Measurements from ENCODE around the gene IGF1R.
"Not testable (repeated sequence)": the region's sequence is repeated elsewhere in the genome, so short reads cannot be mapped to it uniquely, and the experiment has no call there.

IGF1R gene

GRCh38 chr15:98953000-98953787 is 304.9 kb downstream of the IGF1R start:
- DNase-seq: no peak

- DNase-seq: no peak
Observed at GRCh38 chr15:98953968-98954367, 305.6 kb downstream of the IGF1R start.

DNA sequence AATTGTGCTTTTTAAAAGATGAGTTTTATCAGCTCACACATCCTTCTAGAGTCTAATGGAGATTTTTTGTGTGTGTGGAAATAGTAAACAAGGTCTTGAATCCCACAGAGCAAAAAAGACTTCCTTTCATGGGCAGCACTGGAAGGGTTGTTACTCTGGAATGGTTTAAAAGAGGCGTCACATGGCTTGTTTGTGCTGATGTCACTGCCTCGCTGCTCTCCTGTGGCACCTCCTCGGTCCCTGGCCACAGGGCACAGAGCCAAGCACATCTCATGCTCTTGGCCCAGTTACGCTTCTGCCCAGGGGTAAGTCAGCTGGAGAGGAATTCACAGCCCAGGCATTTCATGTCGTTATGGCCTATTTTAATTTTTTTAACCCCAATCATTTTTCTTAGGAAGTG is 306.1 kb downstream of the IGF1R start:
- DNase-seq: no peak

- no peak for DNase-seq
Observed at GRCh38 chr15:98955331-98955730, 307.0 kb downstream of the IGF1R start.

- DNase-seq: no peak
Observed at GRCh38 chr15:98955961-98956723, 307.8 kb downstream of the IGF1R start.

DNA sequence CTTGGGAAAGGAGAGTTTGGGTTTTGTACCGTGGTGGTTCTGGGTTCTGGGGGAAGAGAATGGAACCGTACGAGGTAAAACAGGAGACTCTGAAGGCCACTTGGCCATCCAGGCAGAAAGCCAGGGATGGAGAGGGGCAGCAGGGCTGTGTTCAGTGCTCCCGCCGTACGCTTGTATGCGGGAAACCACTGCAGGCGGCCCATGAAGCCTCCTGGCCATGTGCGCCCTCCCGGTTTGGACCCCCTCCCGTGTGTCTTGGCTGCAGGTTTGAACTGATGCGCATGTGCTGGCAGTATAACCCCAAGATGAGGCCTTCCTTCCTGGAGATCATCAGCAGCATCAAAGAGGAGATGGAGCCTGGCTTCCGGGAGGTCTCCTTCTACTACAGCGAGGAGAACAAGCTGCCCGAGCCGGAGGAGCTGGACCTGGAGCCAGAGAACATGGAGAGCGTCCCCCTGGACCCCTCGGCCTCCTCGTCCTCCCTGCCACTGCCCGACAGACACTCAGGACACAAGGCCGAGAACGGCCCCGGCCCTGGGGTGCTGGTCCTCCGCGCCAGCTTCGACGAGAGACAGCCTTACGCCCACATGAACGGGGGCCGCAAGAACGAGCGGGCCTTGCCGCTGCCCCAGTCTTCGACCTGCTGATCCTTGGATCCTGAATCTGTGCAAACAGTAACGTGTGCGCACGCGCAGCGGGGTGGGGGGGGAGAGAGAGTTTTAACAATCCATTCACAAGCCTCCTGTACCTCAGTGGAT is 308.6 kb downstream of the IGF1R start:
- no peak for DNase-seq

GRCh38 chr15:98957655-98958054 is 309.3 kb downstream of the IGF1R start:
- DNase-seq: no peak

GRCh38 chr15:98958076-98958475 is 309.7 kb downstream of the IGF1R start:
- no peak for DNase-seq

GRCh38 chr15:98958918-98959639 is 310.7 kb downstream of the IGF1R start:
- DNase-seq: no peak

GRCh38 chr15:98959640-98960007 is 311.3 kb downstream of the IGF1R start:
- no peak for DNase-seq

DNA sequence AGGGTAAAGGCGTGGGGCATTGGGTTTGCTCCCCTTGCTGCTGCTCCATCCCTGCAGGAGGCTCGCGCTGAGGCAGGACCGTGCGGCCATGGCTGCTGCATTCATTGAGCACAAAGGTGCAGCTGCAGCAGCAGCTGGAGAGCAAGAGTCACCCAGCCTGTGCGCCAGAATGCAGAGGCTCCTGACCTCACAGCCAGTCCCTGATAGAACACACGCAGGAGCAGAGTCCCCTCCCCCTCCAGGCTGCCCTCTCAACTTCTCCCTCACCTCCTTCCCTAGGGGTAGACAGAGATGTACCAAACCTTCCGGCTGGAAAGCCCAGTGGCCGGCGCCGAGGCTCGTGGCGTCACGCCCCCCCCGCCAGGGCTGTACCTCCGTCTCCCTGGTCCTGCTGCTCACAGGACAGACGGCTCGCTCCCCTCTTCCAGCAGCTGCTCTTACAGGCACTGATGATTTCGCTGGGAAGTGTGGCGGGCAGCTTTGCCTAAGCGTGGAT is 312.3 kb downstream of the IGF1R start:
- DNase-seq: peak; percentile 27

- DNase-seq: no peak
Observed at GRCh38 chr15:98963444-98963843, 315.1 kb downstream of the IGF1R start.

DNA sequence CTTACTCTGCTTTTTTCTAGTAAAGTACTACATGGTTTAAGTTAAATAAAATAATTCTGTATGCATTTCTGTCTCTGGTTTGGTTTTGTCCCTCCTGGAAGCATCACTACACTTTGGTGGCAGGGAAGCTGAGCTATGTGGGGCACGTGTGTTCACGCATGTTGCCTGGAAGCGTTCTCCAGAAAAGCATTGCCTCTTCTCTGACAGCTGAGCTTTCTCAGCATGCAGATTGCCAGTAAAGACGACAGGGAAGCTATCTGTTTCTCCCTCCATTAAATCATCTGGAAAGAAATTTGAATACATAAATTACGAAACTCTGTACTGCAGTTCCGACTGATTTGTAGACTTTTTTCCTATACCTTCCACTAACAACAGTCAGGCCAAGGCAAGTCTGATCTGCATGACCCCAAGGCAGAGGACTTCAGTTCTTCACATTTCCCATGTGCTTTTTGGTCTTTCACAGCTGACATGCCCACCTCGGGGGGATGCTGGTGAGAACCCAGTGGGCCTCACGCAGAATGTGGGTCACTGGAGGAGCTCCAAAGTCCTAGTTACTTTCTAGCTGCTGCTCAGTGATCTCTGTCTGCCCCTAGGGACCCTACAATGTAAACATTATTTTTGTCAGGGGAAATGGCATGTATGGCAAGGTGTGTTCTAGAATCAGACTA is 316.3 kb downstream of the IGF1R start:
- DNase-seq: no peak

- not testable (repeated sequence) for DNase-seq
Observed at GRCh38 chr15:98965134-98965491, 316.8 kb downstream of the IGF1R start.

DNA sequence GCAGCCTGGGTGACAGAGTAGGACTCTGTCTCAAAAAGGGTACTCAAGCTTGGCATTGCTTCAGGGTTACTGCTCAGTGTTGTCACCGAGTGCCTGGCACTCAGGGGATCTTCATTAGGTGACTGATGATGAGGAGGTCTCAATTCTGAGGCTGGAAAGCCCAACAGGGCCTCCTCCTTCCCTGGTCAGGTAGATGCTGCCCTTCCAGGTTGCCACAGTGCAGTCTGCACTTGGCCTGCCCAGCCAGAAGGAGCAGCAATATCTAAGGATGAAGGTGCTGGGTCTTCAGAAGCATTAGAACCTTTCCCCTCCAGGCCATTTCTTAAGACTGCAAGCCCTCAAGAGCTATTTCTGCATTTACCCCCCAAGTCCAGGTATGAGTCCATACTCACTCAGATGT is 317.3 kb downstream of the IGF1R start:
- DNase-seq: no peak

GRCh38 chr15:98966091-98966787 is 317.9 kb downstream of the IGF1R start:
- no peak for DNase-seq

DNA sequence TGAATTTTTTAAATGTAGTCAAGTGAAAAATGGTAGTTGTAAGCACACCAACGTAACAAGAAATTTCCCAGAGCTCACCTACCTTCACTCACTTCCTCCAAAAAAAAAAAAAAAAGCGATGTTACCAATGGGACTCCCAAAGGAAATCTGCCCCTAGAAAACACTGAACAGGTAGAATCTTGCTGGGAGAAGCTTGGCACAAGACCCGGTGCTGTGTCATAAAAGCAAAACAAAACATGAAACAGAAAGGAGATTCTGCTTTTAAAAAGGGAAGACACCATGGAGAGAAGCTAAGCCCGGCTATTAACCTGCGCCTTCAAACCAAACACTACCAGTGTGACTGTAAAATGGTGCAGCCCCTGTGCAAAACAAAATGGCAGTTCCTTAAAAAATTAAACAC is 318.8 kb downstream of the IGF1R start:
- no peak for DNase-seq

GRCh38 chr15:98967916-98968315 is 319.6 kb downstream of the IGF1R start:
- DNase-seq: no peak

DNA sequence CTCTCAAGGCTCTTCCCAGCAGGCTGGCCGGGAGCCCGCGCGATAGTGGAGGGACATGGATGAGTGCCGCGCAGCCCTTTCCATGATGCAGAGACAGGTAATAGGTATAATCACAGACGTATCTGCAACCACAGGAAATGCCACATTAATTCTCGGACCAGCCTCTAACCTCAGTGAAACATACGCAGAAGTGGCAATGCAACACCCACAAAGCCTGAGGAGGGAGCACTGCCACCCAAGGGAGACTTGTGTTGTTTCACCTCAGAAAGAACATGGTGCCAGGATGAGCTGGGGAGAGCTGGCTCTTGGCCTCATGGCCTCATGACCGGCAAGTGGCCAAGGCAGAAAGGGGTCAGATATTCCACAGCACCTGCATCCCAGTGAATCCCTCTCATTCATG is 320.2 kb downstream of the IGF1R start:
- DNase-seq: no peak

DNA sequence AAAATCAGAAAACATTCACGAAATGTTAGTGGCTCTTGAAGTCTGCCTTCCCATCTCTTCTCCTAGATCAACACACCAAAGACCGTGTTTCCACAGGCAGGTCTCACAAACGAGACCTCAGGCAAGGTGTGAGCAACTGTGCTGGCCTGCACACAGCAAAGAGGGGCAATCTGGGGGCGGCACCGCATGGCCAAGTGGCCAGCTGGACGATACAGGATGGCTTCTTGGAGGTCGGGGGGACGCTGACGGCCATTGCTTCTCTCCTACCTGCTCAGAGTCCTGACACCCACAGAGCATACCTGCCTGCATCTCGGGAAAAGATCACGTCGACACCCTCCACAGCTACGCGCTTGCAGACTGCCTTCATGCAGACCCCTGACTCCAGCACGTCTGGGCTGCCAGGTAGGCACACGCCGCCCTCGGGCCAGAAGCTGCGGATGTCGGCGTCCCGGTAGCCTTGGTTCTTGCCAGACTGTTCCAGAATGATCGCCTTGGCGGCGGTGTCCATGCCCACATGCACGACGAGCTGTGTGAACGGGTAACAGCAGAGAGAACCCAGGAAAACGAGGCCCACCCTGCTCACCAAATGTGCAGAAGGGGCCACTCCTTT is 320.9 kb downstream of the IGF1R start:
- no peak for DNase-seq

- DNase-seq: no peak
Observed at GRCh38 chr15:98970799-98971198, 322.5 kb downstream of the IGF1R start.

All from activated effector memory CD4-positive, alpha-beta T cell treated with anti-CD3 and anti-CD28 coated beads, Interleukin-2, amount 50 U/mL, for 16 hours (primary cell).